T-helper 2 cell treated with Interferon-gamma antibody and Interleukin-4, amounts not matched to agents 100 ng/mL and 5 ng/mL, for 36 hours (primary cell): ENCODE measurements around the gene HUS1. TPM values are rescaled to one million over a fixed set of nuclear protein-coding genes. Genes with fewer than 3 reads are reported as not detected.
"Not testable (repeated sequence)": the region's sequence is repeated elsewhere in the genome, so short reads cannot be mapped to it uniquely, and the experiment has no call there.

ENCODE experiments used
- intact Hi-C: fragments of 100-400 bp; cut with micrococcal nuclease; formaldehyde crosslinking; loops from one replicate; pipeline ENCODE4 v1.15.1; 2023
- total RNA-seq: library from RNA; stranded (reverse); gene quantifications from 2 replicates; pipeline ENCODE4 v1.2.3, GENCODE V29; 2022

The HUS1 gene
- total RNA-seq, result 41.6 and 44.8 TPM in 2 replicates

GRCh38 chr7:47979145-47979831 lies at the start of gene HUS1:
Gene HUS1 (minus strand): TSS chr7:47979615. CDS start chr7:47979519, 96 bp downstream.
- intact Hi-C loops, result loop anchor here (1.0 kb wide), 6 partner anchors 12 to 131 kb away; partner anchors contain the start of genes C7orf57 and UPP1

GRCh38 chr7:48028938-48029337 lies 49.5 kb upstream of the HUS1 start, which contains the start of gene SUN3:
Gene SUN3 (minus strand): TSS chr7:48029107. CDS start chr7:48028938, 169 bp downstream.
- intact Hi-C loops, result no loop called here

GRCh38 chr7:48025624-48026023 lies 46.2 kb upstream of the HUS1 start:
- intact Hi-C loops, result no loop called here

GRCh38 chr7:48017674-48018073 lies 38.3 kb upstream of the HUS1 start:
- intact Hi-C loops, result no loop called here

GRCh38 chr7:48016641-48017040 lies 37.2 kb upstream of the HUS1 start:
- intact Hi-C loops, result no loop called here

GRCh38 chr7:48011951-48012350 lies 32.5 kb upstream of the HUS1 start:
- intact Hi-C loops, result no loop called here

GRCh38 chr7:48011323-48011722 lies 31.9 kb upstream of the HUS1 start:
- intact Hi-C loops, result no loop called here

GRCh38 chr7:48009954-48010353 lies 30.5 kb upstream of the HUS1 start:
- intact Hi-C loops, result no loop called here

GRCh38 chr7:48009257-48009656 lies 29.8 kb upstream of the HUS1 start:
- intact Hi-C loops, result no loop called here

GRCh38 chr7:48006866-48007265 lies 27.5 kb upstream of the HUS1 start:
- intact Hi-C loops, result no loop called here

GRCh38 chr7:48004638-48005037 lies 25.2 kb upstream of the HUS1 start:
- intact Hi-C loops, result no loop called here

- intact Hi-C loops, result no loop called here
Measured at GRCh38 chr7:48004032-48004431, 24.6 kb upstream of the HUS1 start.

- intact Hi-C loops, result not testable (repeated sequence)
Measured at GRCh38 chr7:48000164-48000563, 20.7 kb upstream of the HUS1 start.

- intact Hi-C loops, result no loop called here
Measured at GRCh38 chr7:47999413-47999812, 20.0 kb upstream of the HUS1 start.

- intact Hi-C loops, result loop anchor here (1.0 kb wide), 1 partner anchor 97 kb away; the partner anchor contains the start of gene UPP1
Measured at GRCh38 chr7:47992446-47992845, 13.0 kb upstream of the HUS1 start.

- intact Hi-C loops, result loop anchor here (1.0 kb wide), 6 partner anchors 13 to 118 kb away; partner anchors contain the start of genes C7orf57, HUS1 and UPP1
Measured at GRCh38 chr7:47991741-47992311, 12.4 kb upstream of the HUS1 start.

- intact Hi-C loops, result loop anchor here (1.0 kb wide), 5 partner anchors 12 to 119 kb away; partner anchors contain the start of genes C7orf57 and HUS1
Measured at GRCh38 chr7:47991270-47991669, 11.9 kb upstream of the HUS1 start.

GRCh38 chr7:47990592-47990991 lies 11.2 kb upstream of the HUS1 start:
- intact Hi-C loops, result no loop called here

GRCh38 chr7:47989607-47990400 lies 10.4 kb upstream of the HUS1 start:
- intact Hi-C loops, result not testable (repeated sequence)

GRCh38 chr7:47988496-47989386 lies 9.3 kb upstream of the HUS1 start:
- intact Hi-C loops, result no loop called here

- intact Hi-C loops, result no loop called here
Measured at GRCh38 chr7:47982610-47983009, 3.2 kb upstream of the HUS1 start.
